Smooth muscle cell (in vitro differentiated cells): Measurements from ENCODE around the gene CDH10. TPM values are rescaled to one million over a fixed set of nuclear protein-coding genes. Genes with fewer than 3 reads are reported as not detected.
A peak's percentile ranks its signal among the peaks of the same experiment; 100 is the strongest.

Source experiments
- DNase-seq: peaks from one replicate; lab custom pipeline; 2025; ENCODE audit not compliant: unreplicated experiment; lab: John Stamatoyannopoulos, UW
- H2AFZ ChIP-seq: fragments of 200-600 bp; sonication (generic); 2 replicates; pipeline ENCODE4 v1.6.0; 2016; ENCODE audit warnings: antibody characterized with exemption, low read depth, mild to moderate bottlenecking
- H3F3A ChIP-seq: fragments of 200-600 bp; sonication (generic); 2 replicates; pipeline ENCODE4 v1.6.0; 2017; ENCODE audit warnings: antibody characterized with exemption, low read depth
- H3K27ac ChIP-seq: fragments of 200-600 bp; sonication (generic); 2 replicates; pipeline ENCODE4 v1.5.1; 2016; ENCODE audit warnings: low read depth, mild to moderate bottlenecking
- H3K27me3 ChIP-seq: fragments of 200-600 bp; sonication (generic); 2 replicates; pipeline ENCODE4 v1.6.1; 2016; ENCODE audit warnings: low read depth, mild to moderate bottlenecking
- H3K36me3 ChIP-seq: fragments of 200-600 bp; sonication (generic); 2 replicates; pipeline ENCODE4 v1.5.1; 2016; ENCODE audit warnings: low read depth
- H3K4me1 ChIP-seq: fragments of 200-600 bp; sonication (generic); 2 replicates; pipeline ENCODE4 v1.5.1; 2016; ENCODE audit warnings: low read depth
- H3K4me2 ChIP-seq: fragments of 200-600 bp; sonication (generic); 2 replicates; pipeline ENCODE4 v1.6.0; 2016; ENCODE audit warnings: mild to moderate bottlenecking
- H3K4me3 ChIP-seq: fragments of 200-600 bp; sonication (generic); 2 replicates; pipeline ENCODE4 v1.5.1; 2016; ENCODE audit warnings: mild to moderate bottlenecking
- H3K79me2 ChIP-seq: fragments of 200-600 bp; sonication (generic); 2 replicates; pipeline ENCODE4 v1.6.0; 2016; ENCODE audit warnings: low read depth, mild to moderate bottlenecking
- H3K9ac ChIP-seq: fragments of 200-600 bp; sonication (generic); 2 replicates; pipeline ENCODE4 v1.6.0; 2016; ENCODE audit warnings: low read depth
- H3K9me3 ChIP-seq: fragments of 200-600 bp; sonication (generic); replicated peaks from 2 replicates; pipeline ENCODE4 v1.5.1; 2016; ENCODE audit warnings: low read depth
- H4K20me1 ChIP-seq: fragments of 200-600 bp; sonication (generic); 2 replicates; pipeline ENCODE4 v1.6.0; 2016; ENCODE audit warnings: low read depth
- WGBS: methylation state at CpG from one replicate; pipeline ENCODE4 v1.1.7; 2016; ENCODE audit warnings: low lambda C conversion rate; 5-methylcytosine and 5-hydroxymethylcytosine counted together
- polyA plus RNA-seq: library from polyadenylated mRNA; unstranded; fragments of >200 nt; fragmentation: Nextera tagmentation; extraction: Ambion mirVana; gene quantifications from 2 replicates; pipeline ENCODE4 v1.2.1, GENCODE V29; 2016
- small RNA-seq: library from RNA; depleted of rRNA; stranded (forward); fragments of <200 nt; gene quantifications from one replicate; pipeline ENCODE3, GENCODE V24; 2014
- total RNA-seq: library from RNA; depleted of rRNA; stranded (reverse); fragments of >200 nt; gene quantifications from 2 replicates; pipeline ENCODE4 v1.2.3, GENCODE V29; 2014
- TF ChIP-seq, protein P1 (sequence below): fragments of 200-600 bp; sonication (generic); IDR thresholded peaks from 2 replicates; pipeline ENCODE4 v1.5.1; 2017; ENCODE audit warnings: borderline replicate concordance, mild to moderate bottlenecking, antibody characterized with exemption; ENCODE audit not compliant: insufficient read depth, poor library complexity, severe bottlenecking

The CDH10 gene
- total and polyA plus RNA-seq, 2 experiments from 2014 or later = 0.66 to 2.2 TPM

DNA sequence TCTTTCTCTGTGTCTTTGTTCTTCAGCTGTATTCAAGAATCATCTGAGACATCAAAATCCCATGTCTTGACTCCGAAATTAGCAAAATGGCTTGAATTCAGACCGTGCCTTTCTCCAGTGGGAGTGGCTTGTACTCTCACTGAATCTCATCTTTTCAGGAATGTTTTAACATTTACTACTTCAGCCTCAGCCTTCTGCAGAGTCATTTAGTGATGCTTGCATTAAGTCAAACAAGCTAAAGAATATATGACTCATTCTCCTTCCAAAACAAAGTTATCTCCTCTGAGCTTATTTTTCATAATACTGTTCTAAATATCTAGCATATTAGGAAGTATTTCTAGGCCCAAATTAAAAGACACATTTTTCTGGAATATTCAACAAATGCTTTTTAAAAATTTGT lies 205.3 kb downstream of the CDH10 start:
- H3K9ac ChIP-seq = no peak overlapping the region
- no peaks in the 10 kb centered on the region for H3K36me3 ChIP-seq
- H3K27ac ChIP-seq = no peak overlapping the region
- peak overlapping the region; percentile 72 for H2AFZ ChIP-seq
- WGBS = 71% methylated on average over 2 of the region's 2 CpGs
- no peak for DNase-seq
- H3F3A ChIP-seq = no peaks in the 10 kb centered on the region
- H3K9me3 ChIP-seq = no peaks in the 10 kb centered on the region
- H4K20me1 ChIP-seq = no peaks in the 10 kb centered on the region
- H3K4me2 ChIP-seq = no peak overlapping the region
- no peaks in the 10 kb centered on the region for H3K27me3 ChIP-seq
- TF ChIP-seq, protein P1, sequence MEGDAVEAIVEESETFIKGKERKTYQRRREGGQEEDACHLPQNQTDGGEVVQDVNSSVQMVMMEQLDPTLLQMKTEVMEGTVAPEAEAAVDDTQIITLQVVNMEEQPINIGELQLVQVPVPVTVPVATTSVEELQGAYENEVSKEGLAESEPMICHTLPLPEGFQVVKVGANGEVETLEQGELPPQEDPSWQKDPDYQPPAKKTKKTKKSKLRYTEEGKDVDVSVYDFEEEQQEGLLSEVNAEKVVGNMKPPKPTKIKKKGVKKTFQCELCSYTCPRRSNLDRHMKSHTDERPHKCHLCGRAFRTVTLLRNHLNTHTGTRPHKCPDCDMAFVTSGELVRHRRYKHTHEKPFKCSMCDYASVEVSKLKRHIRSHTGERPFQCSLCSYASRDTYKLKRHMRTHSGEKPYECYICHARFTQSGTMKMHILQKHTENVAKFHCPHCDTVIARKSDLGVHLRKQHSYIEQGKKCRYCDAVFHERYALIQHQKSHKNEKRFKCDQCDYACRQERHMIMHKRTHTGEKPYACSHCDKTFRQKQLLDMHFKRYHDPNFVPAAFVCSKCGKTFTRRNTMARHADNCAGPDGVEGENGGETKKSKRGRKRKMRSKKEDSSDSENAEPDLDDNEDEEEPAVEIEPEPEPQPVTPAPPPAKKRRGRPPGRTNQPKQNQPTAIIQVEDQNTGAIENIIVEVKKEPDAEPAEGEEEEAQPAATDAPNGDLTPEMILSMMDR = no peak
- no peaks in the 10 kb centered on the region for H3K4me1 ChIP-seq
- no peak overlapping the region for H3K4me3 ChIP-seq
- H3K79me2 ChIP-seq = no peaks in the 10 kb centered on the region

Small RNA genes within 50 kb of the gene (small RNA-seq; reads per million reads assigned to genes)
- gene AC091885.1 (not detected), gene RF00017 (not detected)
